IMR-90 (cell line): ENCODE data around the gene CNIH2. TPM values are rescaled to one million over a fixed set of nuclear protein-coding genes. Genes with fewer than 3 reads are reported as not detected.
"Not testable (repeated sequence)": the region's sequence is repeated elsewhere in the genome, so short reads cannot be mapped to it uniquely, and the experiment has no call there.

ENCODE experiments used
- ATAC-seq: fragments of 200-7000 bp; cut with Tn5 transposase; 2 replicates; pipeline ENCODE4 v1.9.1; 2020; ENCODE audit warnings: low read depth, mild to moderate bottlenecking, moderate library complexity
- BruUV-seq: library from RNA; stranded (reverse); fragments of 400-500 nt; replicated peaks from 2 replicates; lab custom pipeline; 2021; lab: Mats Ljungman, UMichigan
- CTCF ChIA-PET: fragments of 300-600 bp; formaldehyde crosslinking; extraction: SDS; loops from one replicate; lab custom pipeline; 2021; ENCODE audit warnings: antibody characterized with exemption; lab: Yijun Ruan, JAX
- POLR2A ChIA-PET: fragments of 300-600 bp; sonication (Branson Sonifier 250); formaldehyde crosslinking; loops from one replicate; lab custom pipeline; 2022; ENCODE audit warnings: antibody characterized with exemption; ENCODE audit not compliant: unreplicated experiment; lab: Charles Lee
- DNase-seq: peaks from one replicate; pipeline ENCODE4 v3.0.0; 2013
- H2AFZ ChIP-seq: replicated peaks from 2 replicates; pipeline ENCODE3; 2013; ENCODE audit warnings: low read length, mild to moderate bottlenecking; ENCODE audit not compliant: poor library complexity
- H2AK5ac ChIP-seq: 2 replicates; pipeline ENCODE4 v1.6.1; 2013; ENCODE audit warnings: low read depth, low read length, inconsistent platforms
- H2AK9ac ChIP-seq: replicated peaks from 2 replicates; pipeline ENCODE3; 2013; ENCODE audit warnings: mild to moderate bottlenecking, low read depth, low read length, moderate library complexity; ENCODE audit not compliant: poor library complexity
- H2BK120ac ChIP-seq: 2 replicates; pipeline ENCODE4 v1.6.1; 2013; ENCODE audit warnings: low read depth, low read length, inconsistent platforms
- H2BK15ac ChIP-seq: 3 replicates; pipeline ENCODE4 v1.6.1; 2013; ENCODE audit warnings: low read depth, low read length, inconsistent platforms
- H2BK20ac ChIP-seq: 2 replicates; pipeline ENCODE4 v1.6.1; 2013; ENCODE audit warnings: low read depth, mild to moderate bottlenecking, inconsistent platforms, low read length, moderate library complexity
- H2BK5ac ChIP-seq: 2 replicates; pipeline ENCODE4 v1.6.1; 2013; ENCODE audit warnings: mild to moderate bottlenecking, low read depth, low read length, inconsistent platforms; ENCODE audit not compliant: poor library complexity, severe bottlenecking
- H3K14ac ChIP-seq: replicated peaks from 2 replicates; pipeline ENCODE4 v1.6.1; 2013; ENCODE audit warnings: low read depth, low read length, inconsistent platforms
- H3K18ac ChIP-seq: 2 replicates; pipeline ENCODE4 v1.6.1; 2013; ENCODE audit warnings: low read depth, low read length, control low read depth
- H3K23ac ChIP-seq: 2 replicates; pipeline ENCODE4 v1.6.1; 2013; ENCODE audit warnings: low read depth, low read length, inconsistent platforms
- H3K27ac ChIP-seq: 2 replicates; pipeline ENCODE4 v1.5.1; 2013; ENCODE audit warnings: mild to moderate bottlenecking, control low read depth, low read length; ENCODE audit not compliant: insufficient read depth
- H3K27me3 ChIP-seq: 2 replicates; pipeline ENCODE4 v1.6.1; 2013; ENCODE audit warnings: low read length; ENCODE audit not compliant: control insufficient read depth, insufficient read depth
- H3K36me3 ChIP-seq: 2 replicates; pipeline ENCODE4 v1.6.1; 2013; ENCODE audit warnings: low read length, mixed read lengths; ENCODE audit not compliant: control insufficient read depth, insufficient read depth
- H3K4ac ChIP-seq: 2 replicates; pipeline ENCODE4 v1.6.1; 2013; ENCODE audit warnings: low read depth, low read length, inconsistent platforms
- H3K4me1 ChIP-seq: 2 replicates; pipeline ENCODE4 v1.6.1; 2013; ENCODE audit warnings: low read length, mixed read lengths; ENCODE audit not compliant: control insufficient read depth, insufficient read depth
- H3K4me2 ChIP-seq: 2 replicates; pipeline ENCODE4 v1.6.1; 2013; ENCODE audit warnings: low read depth, mild to moderate bottlenecking, control low read depth, low read length, moderate library complexity
- H3K4me3 ChIP-seq: 2 replicates; pipeline ENCODE4 v1.5.1; 2013; ENCODE audit warnings: low read depth, mild to moderate bottlenecking, control low read depth, low read length, moderate library complexity; ENCODE audit not compliant: insufficient read depth
- H3K56ac ChIP-seq: 2 replicates; pipeline ENCODE4 v1.6.1; 2013; ENCODE audit warnings: low read length, inconsistent platforms; ENCODE audit not compliant: insufficient read depth; ENCODE audit errors: extremely low read depth
- H3K79me1 ChIP-seq, 2 experiments: 2 replicates each; pipeline ENCODE4 v1.6.1; 2013; ENCODE audit warnings: low read length in 2 of 2, inconsistent platforms in 1 of 2, low read depth in 1 of 2
- H3K9ac ChIP-seq: 2 replicates; pipeline ENCODE4 v1.6.1; 2013; ENCODE audit warnings: low read depth, low read length, control low read depth
- H3K9me1 ChIP-seq: 2 replicates; pipeline ENCODE4 v1.6.1; 2013; ENCODE audit warnings: low read length, inconsistent platforms; ENCODE audit not compliant: insufficient read depth
- H3K9me3 ChIP-seq: 2 replicates; pipeline ENCODE4 v1.6.1; 2013; ENCODE audit warnings: low read length; ENCODE audit not compliant: control insufficient read depth, insufficient read depth
- H4K20me1 ChIP-seq: 2 replicates; pipeline ENCODE4 v1.6.1; 2013; ENCODE audit warnings: low read length, inconsistent platforms; ENCODE audit not compliant: insufficient read depth
- H4K5ac ChIP-seq: 2 replicates; pipeline ENCODE4 v1.6.1; 2013; ENCODE audit warnings: mild to moderate bottlenecking, low read depth, low read length, control low read depth
- H4K8ac ChIP-seq, 2 experiments: 2 replicates each; pipeline ENCODE4 v1.6.1; 2013; ENCODE audit warnings: low read depth in 2 of 2, low read length in 2 of 2, control low read depth in 1 of 2, inconsistent platforms in 1 of 2
- H4K91ac ChIP-seq: 2 replicates; pipeline ENCODE4 v1.6.1; 2013; ENCODE audit warnings: low read depth, low read length, inconsistent platforms; ENCODE audit not compliant: insufficient read depth
- WGBS, 2 experiments: methylation state at CpG; one replicate each; pipeline versions ENCODE4 v1.1.5 to v1.1.7; 2013; ENCODE audit warnings: missing lambda C conversion rate in 2 of 2; ENCODE audit not compliant: insufficient read length in 1 of 2; ENCODE audit errors: extremely low coverage in 2 of 2; 5-methylcytosine and 5-hydroxymethylcytosine counted together
- dilution Hi-C: fragments of 300-500 bp; cut with HindIII; formaldehyde crosslinking; loops from one replicate; pipeline ENCODE4 v1.14.3; 2018; ENCODE audit warnings: low sequenced_read_pairs; ENCODE audit not compliant: unreplicated experiment
- in situ Hi-C: fragments of 300-500 bp; cut with MboI; formaldehyde crosslinking; loops from 3 replicates; pipeline ENCODE4 v1.14.3; 2019; ENCODE audit warnings: low sequenced_read_pairs, inconsistent platforms, mixed read lengths
- intact Hi-C: fragments of 100-400 bp; cut with micrococcal nuclease; formaldehyde crosslinking; loops from 2 replicates; pipeline ENCODE4 v1.10.0; 2022
- polyA plus RNA-seq, 3 experiments: library from polyadenylated mRNA; depleted of rRNA; stranded (reverse); fragments of >200 nt; gene quantifications; 2 replicates each; pipeline ENCODE4 v1.2.3, GENCODE V29; 2012; ENCODE audit warnings: low replicate concordance in 1 of 3
- total RNA-seq: library from RNA; depleted of rRNA; stranded (reverse); fragments of >200 nt; gene quantifications from 2 replicates; pipeline ENCODE4 v1.2.3, GENCODE V29; 2012

The CNIH2 gene
- total and polyA plus RNA-seq, 2 of the 4 experiments (the other 2 are of a cell fraction) = 0.54 to 3.4 TPM

GRCh38 chr11:66320748-66321147, 42.8 kb downstream of the CNIH2 start:
- H3K9ac ChIP-seq, in situ Hi-C loops, BruUV-seq, H3K14ac ChIP-seq, H4K5ac ChIP-seq, H4K8ac ChIP-seq, CTCF ChIA-PET, intact Hi-C loops, H2BK20ac ChIP-seq, ATAC-seq, DNase-seq, H2AK9ac ChIP-seq, H3K27ac ChIP-seq, H2BK15ac ChIP-seq, H2BK120ac ChIP-seq, H2BK5ac ChIP-seq, H2AK5ac ChIP-seq, H3K4me2 ChIP-seq, POLR2A ChIA-PET, H3K4me3 ChIP-seq, H3K27me3 ChIP-seq, dilution Hi-C loops, H3K4ac ChIP-seq, H4K91ac ChIP-seq, H3K56ac ChIP-seq, H3K18ac ChIP-seq, H3K9me3 ChIP-seq, H2AFZ ChIP-seq, H3K36me3 ChIP-seq, H3K23ac ChIP-seq: not testable (repeated sequence)
- WGBS, 2 experiments = no CpG with 5 or more reads among the region's 6 CpGs
- H4K20me1 ChIP-seq = peaks cover 11% of the 10 kb centered on the region
- H3K9me1 ChIP-seq = peaks cover 26% of the 10 kb centered on the region
- peaks cover 36% of the 10 kb centered on the region for H3K4me1 ChIP-seq
- peaks cover 0 to 28% of the 10 kb centered on the region in 2 experiments; a peak in 2 of 4 replicates for H3K79me1 ChIP-seq
